Hepatocyte (in vitro differentiated cells): ENCODE results near the gene SUSD3.

Experiments used
- EZH2 ChIP-seq: fragments of 200-600 bp; sonication (generic); IDR thresholded peaks from 2 replicates; pipeline ENCODE4 v1.6.1; 2016; ENCODE audit warnings: antibody characterized with exemption, mild to moderate bottlenecking, borderline replicate concordance
- TF ChIP-seq, protein P1 (sequence below): fragments of 200-600 bp; sonication (generic); IDR thresholded peaks from 2 replicates; pipeline ENCODE4 v1.5.1; 2016; ENCODE audit warnings: antibody characterized with exemption, mild to moderate bottlenecking; ENCODE audit not compliant: poor library complexity

DNA sequence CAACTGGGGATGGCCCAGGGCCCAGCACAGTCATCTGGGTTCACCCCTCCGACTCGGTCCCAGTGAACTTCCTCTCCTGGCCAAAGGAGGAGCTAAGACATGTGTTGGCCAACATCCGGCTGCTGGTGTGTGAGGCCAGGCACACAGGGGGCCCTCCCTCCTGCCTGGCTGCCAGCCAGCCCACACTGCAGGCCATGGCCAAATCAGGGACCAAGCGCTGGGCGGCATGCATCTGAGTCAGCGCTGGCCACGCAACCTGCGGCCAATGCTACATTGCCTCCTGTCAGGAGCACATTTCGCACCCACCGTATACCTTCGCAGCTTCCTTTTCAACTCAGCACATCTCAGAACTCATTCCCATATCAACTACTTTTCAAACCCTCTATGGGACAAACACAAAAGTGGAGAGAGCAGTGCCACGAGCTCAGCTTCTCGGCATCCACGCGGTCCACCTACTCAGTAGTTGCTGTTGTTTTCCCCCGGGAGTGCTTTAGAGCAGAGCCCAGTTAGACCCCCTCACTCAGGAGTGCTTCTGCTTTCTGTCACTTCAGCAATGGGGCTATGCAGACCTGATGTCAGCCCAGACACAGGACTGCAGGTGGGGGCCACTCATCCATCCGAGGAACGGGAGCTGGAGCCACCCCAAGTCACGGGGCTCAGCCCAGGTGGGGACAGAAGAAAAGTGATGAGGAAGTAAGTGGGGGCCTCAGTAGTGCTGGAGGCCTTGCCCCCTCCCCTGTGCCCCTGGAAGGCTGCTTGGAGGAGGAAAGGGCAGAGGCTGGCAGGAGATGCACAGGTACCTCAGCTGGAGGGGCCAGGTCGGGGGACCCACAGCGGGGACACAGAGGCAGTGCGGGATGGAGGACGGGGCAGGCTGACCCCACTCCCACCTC, 61.7 kb downstream of the SUSD3 start:
- TF ChIP-seq EZH2 = no peak
- TF ChIP-seq, protein P1, sequence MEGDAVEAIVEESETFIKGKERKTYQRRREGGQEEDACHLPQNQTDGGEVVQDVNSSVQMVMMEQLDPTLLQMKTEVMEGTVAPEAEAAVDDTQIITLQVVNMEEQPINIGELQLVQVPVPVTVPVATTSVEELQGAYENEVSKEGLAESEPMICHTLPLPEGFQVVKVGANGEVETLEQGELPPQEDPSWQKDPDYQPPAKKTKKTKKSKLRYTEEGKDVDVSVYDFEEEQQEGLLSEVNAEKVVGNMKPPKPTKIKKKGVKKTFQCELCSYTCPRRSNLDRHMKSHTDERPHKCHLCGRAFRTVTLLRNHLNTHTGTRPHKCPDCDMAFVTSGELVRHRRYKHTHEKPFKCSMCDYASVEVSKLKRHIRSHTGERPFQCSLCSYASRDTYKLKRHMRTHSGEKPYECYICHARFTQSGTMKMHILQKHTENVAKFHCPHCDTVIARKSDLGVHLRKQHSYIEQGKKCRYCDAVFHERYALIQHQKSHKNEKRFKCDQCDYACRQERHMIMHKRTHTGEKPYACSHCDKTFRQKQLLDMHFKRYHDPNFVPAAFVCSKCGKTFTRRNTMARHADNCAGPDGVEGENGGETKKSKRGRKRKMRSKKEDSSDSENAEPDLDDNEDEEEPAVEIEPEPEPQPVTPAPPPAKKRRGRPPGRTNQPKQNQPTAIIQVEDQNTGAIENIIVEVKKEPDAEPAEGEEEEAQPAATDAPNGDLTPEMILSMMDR = no peak
